HEK293 (cell line): ENCODE results near the gene RNF31.

ENCODE experiments used
- KLF1 ChIP-seq: fragments of 450-650 bp; formaldehyde crosslinking; IDR thresholded peaks from 2 replicates; pipeline ENCODE4 v1.5.1; 2016; ENCODE audit warnings: missing biosample characterization, missing genetic modification characterization
- KLF10 ChIP-seq: fragments of 450-650 bp; IDR thresholded peaks from 2 replicates; pipeline ENCODE4 v1.5.1; 2018; ENCODE audit warnings: missing biosample characterization, mild to moderate bottlenecking, missing genetic modification characterization
- KLF16 ChIP-seq: fragments of 450-650 bp; formaldehyde crosslinking; IDR thresholded peaks from 2 replicates; pipeline ENCODE4 v1.5.1; 2017; ENCODE audit warnings: missing biosample characterization, missing genetic modification characterization
- KLF8 ChIP-seq: fragments of 450-650 bp; formaldehyde crosslinking; IDR thresholded peaks from 2 replicates; pipeline ENCODE4 v1.5.1; 2016; ENCODE audit warnings: missing biosample characterization, missing genetic modification characterization
- REPIN1 ChIP-seq: fragments of 450-650 bp; formaldehyde crosslinking; IDR thresholded peaks from 2 replicates; pipeline ENCODE4 v1.5.1; 2017; ENCODE audit warnings: missing biosample characterization, missing genetic modification characterization, low read depth
- YY2 ChIP-seq: fragments of 450-650 bp; formaldehyde crosslinking; IDR thresholded peaks from 2 replicates; pipeline ENCODE4 v1.5.1; 2016; ENCODE audit warnings: missing biosample characterization, missing genetic modification characterization
- ZBTB10 ChIP-seq: fragments of 450-650 bp; formaldehyde crosslinking; IDR thresholded peaks from 2 replicates; pipeline ENCODE4 v1.5.1; 2016; ENCODE audit warnings: missing biosample characterization, missing genetic modification characterization
- ZBTB48 ChIP-seq: fragments of 450-650 bp; formaldehyde crosslinking; IDR thresholded peaks from 2 replicates; pipeline ENCODE4 v1.5.1; 2016; ENCODE audit warnings: missing biosample characterization, missing genetic modification characterization
- ZNF114 ChIP-seq: fragments of 450-650 bp; formaldehyde crosslinking; IDR thresholded peaks from 2 replicates; pipeline ENCODE4 v1.5.0; 2017; ENCODE audit warnings: missing biosample characterization, missing genetic modification characterization
- ZNF138 ChIP-seq: fragments of 450-650 bp; formaldehyde crosslinking; IDR thresholded peaks from 2 replicates; pipeline ENCODE4 v1.5.1; 2016; ENCODE audit warnings: missing biosample characterization, missing genetic modification characterization, borderline replicate concordance
- ZNF248 ChIP-seq: fragments of 450-650 bp; formaldehyde crosslinking; IDR thresholded peaks from 2 replicates; pipeline ENCODE4 v1.5.1; 2017; ENCODE audit warnings: missing biosample characterization, missing genetic modification characterization
- ZNF266 ChIP-seq: fragments of 450-650 bp; formaldehyde crosslinking; IDR thresholded peaks from 2 replicates; pipeline ENCODE4 v1.5.1; 2016; ENCODE audit warnings: missing biosample characterization, missing genetic modification characterization, low read depth
- ZNF391 ChIP-seq: fragments of 450-650 bp; formaldehyde crosslinking; IDR thresholded peaks from 2 replicates; pipeline ENCODE4 v1.5.1; 2016; ENCODE audit warnings: low read depth, missing biosample characterization, missing genetic modification characterization, borderline replicate concordance
- ZNF830 ChIP-seq: fragments of 450-650 bp; IDR thresholded peaks from 2 replicates; pipeline ENCODE4 v1.5.0; 2018; ENCODE audit warnings: missing biosample characterization, missing genetic modification characterization, low read depth, mild to moderate bottlenecking, moderate library complexity
- TF ChIP-seq, protein P1 (sequence below): fragments of 450-650 bp; formaldehyde crosslinking; IDR thresholded peaks from 2 replicates; pipeline ENCODE4 v1.5.1; 2016; ENCODE audit warnings: missing biosample characterization, missing genetic modification characterization
- TF ChIP-seq, protein P2 (sequence below): fragments of 450-650 bp; formaldehyde crosslinking; conservative IDR thresholded peaks from 2 replicates; pipeline ENCODE4 v1.5.1; 2016; ENCODE audit warnings: low read depth, missing biosample characterization, missing genetic modification characterization
- TF ChIP-seq, protein P3 (sequence below): fragments of 450-650 bp; formaldehyde crosslinking; IDR thresholded peaks from 2 replicates; pipeline ENCODE4 v1.5.1; 2016; ENCODE audit warnings: missing biosample characterization, missing genetic modification characterization
- TF ChIP-seq, protein P4 (sequence below): fragments of 450-650 bp; formaldehyde crosslinking; IDR thresholded peaks from 2 replicates; pipeline ENCODE4 v1.5.1; 2016; ENCODE audit warnings: missing biosample characterization, missing genetic modification characterization
- TF ChIP-seq, protein P5 (sequence below): fragments of 450-650 bp; formaldehyde crosslinking; IDR thresholded peaks from 2 replicates; pipeline ENCODE4 v1.5.1; 2016; ENCODE audit warnings: missing biosample characterization, missing genetic modification characterization

RNF31 gene

GRCh38 chr14:24195186-24196070 lies 48.1 kb downstream of the RNF31 start, which contains the start of gene TM9SF1 (continued):
- TF ChIP-seq, protein P1, sequence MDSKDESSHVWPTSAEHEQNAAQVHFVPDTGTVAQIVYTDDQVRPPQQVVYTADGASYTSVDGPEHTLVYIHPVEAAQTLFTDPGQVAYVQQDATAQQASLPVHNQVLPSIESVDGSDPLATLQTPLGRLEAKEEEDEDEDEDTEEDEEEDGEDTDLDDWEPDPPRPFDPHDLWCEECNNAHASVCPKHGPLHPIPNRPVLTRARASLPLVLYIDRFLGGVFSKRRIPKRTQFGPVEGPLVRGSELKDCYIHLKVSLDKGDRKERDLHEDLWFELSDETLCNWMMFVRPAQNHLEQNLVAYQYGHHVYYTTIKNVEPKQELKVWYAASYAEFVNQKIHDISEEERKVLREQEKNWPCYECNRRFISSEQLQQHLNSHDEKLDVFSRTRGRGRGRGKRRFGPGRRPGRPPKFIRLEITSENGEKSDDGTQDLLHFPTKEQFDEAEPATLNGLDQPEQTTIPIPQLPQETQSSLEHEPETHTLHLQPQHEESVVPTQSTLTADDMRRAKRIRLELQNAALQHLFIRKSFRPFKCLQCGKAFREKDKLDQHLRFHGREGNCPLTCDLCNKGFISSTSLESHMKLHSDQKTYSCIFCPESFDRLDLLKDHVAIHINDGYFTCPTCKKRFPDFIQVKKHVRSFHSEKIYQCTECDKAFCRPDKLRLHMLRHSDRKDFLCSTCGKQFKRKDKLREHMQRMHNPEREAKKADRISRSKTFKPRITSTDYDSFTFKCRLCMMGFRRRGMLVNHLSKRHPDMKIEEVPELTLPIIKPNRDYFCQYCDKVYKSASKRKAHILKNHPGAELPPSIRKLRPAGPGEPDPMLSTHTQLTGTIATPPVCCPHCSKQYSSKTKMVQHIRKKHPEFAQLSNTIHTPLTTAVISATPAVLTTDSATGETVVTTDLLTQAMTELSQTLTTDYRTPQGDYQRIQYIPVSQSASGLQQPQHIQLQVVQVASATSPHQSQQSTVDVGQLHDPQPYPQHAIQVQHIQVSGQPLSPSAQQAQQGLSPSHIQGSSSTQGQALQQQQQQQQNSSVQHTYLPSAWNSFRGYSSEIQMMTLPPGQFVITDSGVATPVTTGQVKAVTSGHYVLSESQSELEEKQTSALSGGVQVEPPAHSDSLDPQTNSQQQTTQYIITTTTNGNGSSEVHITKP (tag by site-specific recombination) = peak; percentile 85
- TF ChIP-seq ZNF138 (tag by site-specific recombination) (no peak), ZBTB10 (tag by site-specific recombination) (peak; percentile 52), ZNF114 (tag by site-specific recombination) (no peak), ZNF830 (tag by site-specific recombination) (no peak), REPIN1 (tag by site-specific recombination) (no peak), KLF10 (peak; percentile 64; the same call in 1 of the 2 replicates), YY2 (tag by site-specific recombination) (no peak; the same call in 1 of the 2 replicates), KLF8 (tag by site-specific recombination) (peak; percentile 83; the same call in 1 of the 2 replicates), ZNF248 (tag by site-specific recombination) (no peak), KLF1 (tag by site-specific recombination) (peak; percentile 38; the same call in 1 of the 2 replicates), KLF16 (tag by site-specific recombination) (peak; percentile 63; the same call in 1 of the 2 replicates), ZNF391 (no peak), ZNF266 (no peak), ZBTB48 (peak; percentile 92)
- TF ChIP-seq, protein P2, sequence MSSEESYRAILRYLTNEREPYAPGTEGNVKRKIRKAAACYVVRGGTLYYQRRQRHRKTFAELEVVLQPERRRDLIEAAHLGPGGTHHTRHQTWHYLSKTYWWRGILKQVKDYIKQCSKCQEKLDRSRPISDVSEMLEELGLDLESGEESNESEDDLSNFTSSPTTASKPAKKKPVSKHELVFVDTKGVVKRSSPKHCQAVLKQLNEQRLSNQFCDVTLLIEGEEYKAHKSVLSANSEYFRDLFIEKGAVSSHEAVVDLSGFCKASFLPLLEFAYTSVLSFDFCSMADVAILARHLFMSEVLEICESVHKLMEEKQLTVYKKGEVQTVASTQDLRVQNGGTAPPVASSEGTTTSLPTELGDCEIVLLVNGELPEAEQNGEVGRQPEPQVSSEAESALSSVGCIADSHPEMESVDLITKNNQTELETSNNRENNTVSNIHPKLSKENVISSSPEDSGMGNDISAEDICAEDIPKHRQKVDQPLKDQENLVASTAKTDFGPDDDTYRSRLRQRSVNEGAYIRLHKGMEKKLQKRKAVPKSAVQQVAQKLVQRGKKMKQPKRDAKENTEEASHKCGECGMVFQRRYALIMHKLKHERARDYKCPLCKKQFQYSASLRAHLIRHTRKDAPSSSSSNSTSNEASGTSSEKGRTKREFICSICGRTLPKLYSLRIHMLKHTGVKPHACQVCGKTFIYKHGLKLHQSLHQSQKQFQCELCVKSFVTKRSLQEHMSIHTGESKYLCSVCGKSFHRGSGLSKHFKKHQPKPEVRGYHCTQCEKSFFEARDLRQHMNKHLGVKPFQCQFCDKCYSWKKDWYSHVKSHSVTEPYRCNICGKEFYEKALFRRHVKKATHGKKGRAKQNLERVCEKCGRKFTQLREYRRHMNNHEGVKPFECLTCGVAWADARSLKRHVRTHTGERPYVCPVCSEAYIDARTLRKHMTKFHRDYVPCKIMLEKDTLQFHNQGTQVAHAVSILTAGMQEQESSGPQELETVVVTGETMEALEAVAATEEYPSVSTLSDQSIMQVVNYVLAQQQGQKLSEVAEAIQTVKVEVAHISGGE = peak; percentile 92
- TF ChIP-seq, protein P3, sequence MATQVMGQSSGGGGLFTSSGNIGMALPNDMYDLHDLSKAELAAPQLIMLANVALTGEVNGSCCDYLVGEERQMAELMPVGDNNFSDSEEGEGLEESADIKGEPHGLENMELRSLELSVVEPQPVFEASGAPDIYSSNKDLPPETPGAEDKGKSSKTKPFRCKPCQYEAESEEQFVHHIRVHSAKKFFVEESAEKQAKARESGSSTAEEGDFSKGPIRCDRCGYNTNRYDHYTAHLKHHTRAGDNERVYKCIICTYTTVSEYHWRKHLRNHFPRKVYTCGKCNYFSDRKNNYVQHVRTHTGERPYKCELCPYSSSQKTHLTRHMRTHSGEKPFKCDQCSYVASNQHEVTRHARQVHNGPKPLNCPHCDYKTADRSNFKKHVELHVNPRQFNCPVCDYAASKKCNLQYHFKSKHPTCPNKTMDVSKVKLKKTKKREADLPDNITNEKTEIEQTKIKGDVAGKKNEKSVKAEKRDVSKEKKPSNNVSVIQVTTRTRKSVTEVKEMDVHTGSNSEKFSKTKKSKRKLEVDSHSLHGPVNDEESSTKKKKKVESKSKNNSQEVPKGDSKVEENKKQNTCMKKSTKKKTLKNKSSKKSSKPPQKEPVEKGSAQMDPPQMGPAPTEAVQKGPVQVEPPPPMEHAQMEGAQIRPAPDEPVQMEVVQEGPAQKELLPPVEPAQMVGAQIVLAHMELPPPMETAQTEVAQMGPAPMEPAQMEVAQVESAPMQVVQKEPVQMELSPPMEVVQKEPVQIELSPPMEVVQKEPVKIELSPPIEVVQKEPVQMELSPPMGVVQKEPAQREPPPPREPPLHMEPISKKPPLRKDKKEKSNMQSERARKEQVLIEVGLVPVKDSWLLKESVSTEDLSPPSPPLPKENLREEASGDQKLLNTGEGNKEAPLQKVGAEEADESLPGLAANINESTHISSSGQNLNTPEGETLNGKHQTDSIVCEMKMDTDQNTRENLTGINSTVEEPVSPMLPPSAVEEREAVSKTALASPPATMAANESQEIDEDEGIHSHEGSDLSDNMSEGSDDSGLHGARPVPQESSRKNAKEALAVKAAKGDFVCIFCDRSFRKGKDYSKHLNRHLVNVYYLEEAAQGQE (tag by site-specific recombination) = peak; percentile 60
- TF ChIP-seq, protein P4, sequence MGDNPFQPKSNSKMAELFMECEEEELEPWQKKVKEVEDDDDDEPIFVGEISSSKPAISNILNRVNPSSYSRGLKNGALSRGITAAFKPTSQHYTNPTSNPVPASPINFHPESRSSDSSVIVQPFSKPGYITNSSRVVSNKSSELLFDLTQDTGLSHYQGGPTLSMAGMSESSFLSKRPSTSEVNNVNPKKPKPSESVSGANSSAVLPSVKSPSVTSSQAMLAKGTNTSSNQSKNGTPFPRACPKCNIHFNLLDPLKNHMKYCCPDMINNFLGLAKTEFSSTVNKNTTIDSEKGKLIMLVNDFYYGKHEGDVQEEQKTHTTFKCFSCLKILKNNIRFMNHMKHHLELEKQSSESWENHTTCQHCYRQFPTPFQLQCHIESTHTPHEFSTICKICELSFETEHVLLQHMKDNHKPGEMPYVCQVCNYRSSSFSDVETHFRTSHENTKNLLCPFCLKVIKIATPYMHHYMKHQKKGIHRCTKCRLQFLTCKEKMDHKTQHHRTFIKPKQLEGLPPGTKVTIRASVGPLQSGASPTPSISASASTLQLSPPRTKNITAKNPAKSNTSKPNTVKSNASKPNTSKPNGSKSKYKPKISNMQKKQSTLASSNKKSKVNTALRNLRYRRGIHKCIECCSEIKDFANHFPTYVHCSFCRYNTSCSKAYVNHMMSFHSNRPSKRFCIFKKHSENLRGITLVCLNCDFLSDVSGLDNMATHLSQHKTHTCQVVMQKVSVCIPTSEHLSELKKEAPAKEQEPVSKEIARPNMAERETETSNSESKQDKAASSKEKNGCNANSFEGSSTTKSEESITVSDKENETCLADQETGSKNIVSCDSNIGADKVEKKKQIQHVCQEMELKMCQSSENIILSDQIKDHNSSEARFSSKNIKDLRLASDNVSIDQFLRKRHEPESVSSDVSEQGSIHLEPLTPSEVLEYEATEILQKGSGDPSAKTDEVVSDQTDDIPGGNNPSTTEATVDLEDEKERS (tag by site-specific recombination) = no peak
- TF ChIP-seq, protein P5, sequence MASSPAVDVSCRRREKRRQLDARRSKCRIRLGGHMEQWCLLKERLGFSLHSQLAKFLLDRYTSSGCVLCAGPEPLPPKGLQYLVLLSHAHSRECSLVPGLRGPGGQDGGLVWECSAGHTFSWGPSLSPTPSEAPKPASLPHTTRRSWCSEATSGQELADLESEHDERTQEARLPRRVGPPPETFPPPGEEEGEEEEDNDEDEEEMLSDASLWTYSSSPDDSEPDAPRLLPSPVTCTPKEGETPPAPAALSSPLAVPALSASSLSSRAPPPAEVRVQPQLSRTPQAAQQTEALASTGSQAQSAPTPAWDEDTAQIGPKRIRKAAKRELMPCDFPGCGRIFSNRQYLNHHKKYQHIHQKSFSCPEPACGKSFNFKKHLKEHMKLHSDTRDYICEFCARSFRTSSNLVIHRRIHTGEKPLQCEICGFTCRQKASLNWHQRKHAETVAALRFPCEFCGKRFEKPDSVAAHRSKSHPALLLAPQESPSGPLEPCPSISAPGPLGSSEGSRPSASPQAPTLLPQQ (tag by site-specific recombination) = peak; percentile 82
